Hepatocyte (in vitro differentiated cells): ENCODE results near the gene OLA1. TPM values are rescaled to one million over a fixed set of nuclear protein-coding genes. Genes with fewer than 3 reads are reported as not detected.

Source experiments
- DNase-seq: peaks from one replicate; pipeline ENCODE4 v3.0.0-alpha.2; 2016; ENCODE audit warnings: low spot score
- H2AFZ ChIP-seq: fragments of 200-600 bp; sonication (generic); 2 replicates; pipeline ENCODE4 v1.6.0; 2016; ENCODE audit warnings: antibody characterized with exemption, mild to moderate bottlenecking
- H3K27ac ChIP-seq: fragments of 200-600 bp; sonication (generic); 2 replicates; pipeline ENCODE4 v1.5.1; 2016; ENCODE audit warnings: mild to moderate bottlenecking
- H3K27me3 ChIP-seq: fragments of 200-600 bp; sonication (generic); 2 replicates; pipeline ENCODE4 v1.6.1; 2016
- H3K36me3 ChIP-seq: fragments of 200-600 bp; sonication (generic); replicated peaks from 2 replicates; pipeline ENCODE4 v1.5.1; 2016; ENCODE audit warnings: low read depth; ENCODE audit not compliant: insufficient read depth
- H3K4me1 ChIP-seq: fragments of 200-600 bp; sonication (generic); 2 replicates; pipeline ENCODE4 v1.5.1; 2016; ENCODE audit warnings: mild to moderate bottlenecking, moderate library complexity; ENCODE audit not compliant: insufficient read depth
- H3K4me2 ChIP-seq: fragments of 200-600 bp; sonication (generic); 2 replicates; pipeline ENCODE4 v1.6.0; 2016
- H3K4me3 ChIP-seq: fragments of 200-600 bp; sonication (generic); 2 replicates; pipeline ENCODE4 v1.5.1; 2016; ENCODE audit warnings: mild to moderate bottlenecking
- H3K79me2 ChIP-seq: fragments of 200-600 bp; sonication (generic); 2 replicates; pipeline ENCODE4 v1.6.0; 2017; ENCODE audit warnings: mild to moderate bottlenecking
- H3K9me2 ChIP-seq: fragments of 200-600 bp; sonication (generic); replicated peaks from 2 replicates; pipeline ENCODE4 v1.6.0; 2017; ENCODE audit warnings: mild to moderate bottlenecking; ENCODE audit not compliant: insufficient read depth
- H3K9me3 ChIP-seq: fragments of 200-600 bp; sonication (generic); 2 replicates; pipeline ENCODE4 v1.5.1; 2016; ENCODE audit warnings: low read depth, mild to moderate bottlenecking
- H4K20me1 ChIP-seq: fragments of 200-600 bp; sonication (generic); 2 replicates; pipeline ENCODE4 v1.6.0; 2016; ENCODE audit warnings: mild to moderate bottlenecking; ENCODE audit not compliant: insufficient read depth, poor library complexity, severe bottlenecking
- EZH2 ChIP-seq: fragments of 200-600 bp; sonication (generic); IDR thresholded peaks from 2 replicates; pipeline ENCODE4 v1.6.1; 2016; ENCODE audit warnings: antibody characterized with exemption, mild to moderate bottlenecking, borderline replicate concordance
- EZH2phosphoT487 ChIP-seq: fragments of 200-600 bp; sonication (generic); IDR thresholded peaks from one replicate; pipeline ENCODE4 v1.6.1; 2018; ENCODE audit warnings: antibody characterized with exemption, mild to moderate bottlenecking, low read depth, moderate library complexity; ENCODE audit not compliant: unreplicated experiment, severe bottlenecking
- WGBS: methylation state at CpG from one replicate; pipeline ENCODE4 v1.1.6; 2016; ENCODE audit warnings: low lambda C conversion rate; ENCODE audit errors: missing lambda C conversion rate; 5-methylcytosine and 5-hydroxymethylcytosine counted together
- polyA plus RNA-seq: library from polyadenylated mRNA; unstranded; fragments of >200 nt; fragmentation: Nextera tagmentation; extraction: Ambion mirVana; gene quantifications from 2 replicates; pipeline ENCODE4 v1.2.1, GENCODE V29; 2016
- total RNA-seq: library from RNA; depleted of rRNA; stranded (reverse); fragments of >200 nt; gene quantifications from 2 replicates; pipeline ENCODE4 v1.2.3, GENCODE V29; 2014
- TF ChIP-seq, protein P1 (sequence below): fragments of 200-600 bp; sonication (generic); IDR thresholded peaks from 2 replicates; pipeline ENCODE4 v1.5.1; 2016; ENCODE audit warnings: antibody characterized with exemption, mild to moderate bottlenecking; ENCODE audit not compliant: poor library complexity

OLA1 gene
- total and polyA plus RNA-seq, 2 experiments from 2014 or later, result 89.3 to 89.6 TPM

DNA sequence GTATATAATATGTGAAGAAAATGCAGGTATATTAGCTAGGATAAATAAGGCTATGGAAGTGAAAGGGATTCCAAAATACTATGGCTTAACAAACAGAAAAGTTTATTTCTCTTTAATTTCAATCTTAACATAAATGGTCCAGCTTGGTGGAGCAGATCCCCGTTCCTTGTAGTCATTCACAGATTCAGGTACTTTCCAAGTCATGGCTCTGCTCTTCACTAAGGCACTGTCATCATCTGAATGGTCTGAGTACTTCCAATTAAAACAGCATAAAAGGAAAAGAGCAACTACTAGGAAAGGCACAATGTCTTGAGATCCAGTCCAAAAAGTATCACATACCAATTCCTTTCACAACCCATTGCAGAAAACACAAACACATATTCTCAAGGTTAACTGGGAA is 63.4 kb downstream of the OLA1 start:
- H3K79me2 ChIP-seq, result peaks cover 51% of the 10 kb centered on the region
- H3K4me2 ChIP-seq, result no peak overlapping the region
- H3K27ac ChIP-seq, result no peak overlapping the region
- no peaks in the 10 kb centered on the region for H3K9me2 ChIP-seq
- H3K4me1 ChIP-seq, result no peaks in the 10 kb centered on the region
- DNase-seq, result no peak
- WGBS, result 95% methylated on average over 1 of the region's 1 CpG
- TF ChIP-seq EZH2 (no peak), EZH2phosphoT487 (no peak)
- TF ChIP-seq, protein P1, sequence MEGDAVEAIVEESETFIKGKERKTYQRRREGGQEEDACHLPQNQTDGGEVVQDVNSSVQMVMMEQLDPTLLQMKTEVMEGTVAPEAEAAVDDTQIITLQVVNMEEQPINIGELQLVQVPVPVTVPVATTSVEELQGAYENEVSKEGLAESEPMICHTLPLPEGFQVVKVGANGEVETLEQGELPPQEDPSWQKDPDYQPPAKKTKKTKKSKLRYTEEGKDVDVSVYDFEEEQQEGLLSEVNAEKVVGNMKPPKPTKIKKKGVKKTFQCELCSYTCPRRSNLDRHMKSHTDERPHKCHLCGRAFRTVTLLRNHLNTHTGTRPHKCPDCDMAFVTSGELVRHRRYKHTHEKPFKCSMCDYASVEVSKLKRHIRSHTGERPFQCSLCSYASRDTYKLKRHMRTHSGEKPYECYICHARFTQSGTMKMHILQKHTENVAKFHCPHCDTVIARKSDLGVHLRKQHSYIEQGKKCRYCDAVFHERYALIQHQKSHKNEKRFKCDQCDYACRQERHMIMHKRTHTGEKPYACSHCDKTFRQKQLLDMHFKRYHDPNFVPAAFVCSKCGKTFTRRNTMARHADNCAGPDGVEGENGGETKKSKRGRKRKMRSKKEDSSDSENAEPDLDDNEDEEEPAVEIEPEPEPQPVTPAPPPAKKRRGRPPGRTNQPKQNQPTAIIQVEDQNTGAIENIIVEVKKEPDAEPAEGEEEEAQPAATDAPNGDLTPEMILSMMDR, result no peak
- no peaks in the 10 kb centered on the region for H3K36me3 ChIP-seq
- H4K20me1 ChIP-seq, result no peaks in the 10 kb centered on the region
- no peaks in the 10 kb centered on the region for H3K27me3 ChIP-seq
- H2AFZ ChIP-seq, result no peak overlapping the region
- H3K9me3 ChIP-seq, result no peaks in the 10 kb centered on the region
- no peak overlapping the region for H3K4me3 ChIP-seq

DNA sequence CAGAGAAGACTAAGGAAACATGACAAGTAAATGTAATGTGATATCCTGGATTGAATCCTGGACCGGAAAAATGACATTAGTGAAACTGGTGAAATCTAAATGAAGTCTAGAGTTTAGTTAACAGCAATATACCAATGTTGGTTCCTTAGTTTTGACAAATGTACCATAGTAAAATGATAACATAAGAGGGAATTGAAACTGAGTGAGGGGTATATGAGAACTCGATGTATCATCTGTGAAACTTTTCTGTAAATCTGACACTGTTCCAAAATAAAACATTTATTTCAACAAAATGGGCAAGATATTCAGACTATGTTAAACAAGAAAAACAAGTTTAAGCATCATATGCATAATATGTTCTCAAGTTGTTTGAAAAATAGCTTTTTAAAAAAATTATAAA is 63.8 kb downstream of the OLA1 start:
- Histone ChIP-seq H3K9me2 (no peaks in the 10 kb centered on the region), H3K27me3 (no peaks in the 10 kb centered on the region)
- TF ChIP-seq EZH2 (no peak), EZH2phosphoT487 (no peak)
- TF ChIP-seq, protein P1, result no peak

DNA sequence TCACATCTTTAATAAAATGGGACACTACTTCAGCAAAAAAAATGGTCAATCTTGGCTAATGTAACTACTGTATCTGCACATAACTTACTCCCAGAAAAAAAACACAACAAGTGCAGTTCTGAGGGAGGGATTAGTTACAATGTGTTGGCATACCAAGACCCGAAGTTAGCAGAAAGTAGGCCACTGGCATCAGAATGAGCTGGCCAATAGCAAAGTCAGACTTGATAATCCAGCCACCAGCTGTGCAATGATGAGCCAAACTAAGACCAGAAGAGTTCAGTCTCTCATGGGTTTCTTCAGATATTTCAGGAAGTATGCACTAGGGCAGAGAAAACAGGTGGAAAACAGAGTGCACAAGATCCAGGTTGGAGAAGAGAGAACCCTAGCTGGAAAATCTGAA is 65.3 kb downstream of the OLA1 start:
- Histone ChIP-seq H2AFZ (no peak overlapping the region), H3K36me3 (no peaks in the 10 kb centered on the region), H3K9me3 (no peaks in the 10 kb centered on the region), H3K27ac (no peak overlapping the region), H3K4me1 (no peaks in the 10 kb centered on the region), H3K27me3 (no peaks in the 10 kb centered on the region), H3K79me2 (peaks cover 52% of the 10 kb centered on the region), H3K4me3 (no peak overlapping the region), H4K20me1 (no peaks in the 10 kb centered on the region), H3K9me2 (no peaks in the 10 kb centered on the region), H3K4me2 (no peak overlapping the region)
- TF ChIP-seq EZH2phosphoT487, result no peak
- WGBS, result 63% methylated on average over 1 of the region's 1 CpG
- DNase-seq, result no peak

More for the DNA sequence above, 63.8 kb downstream of the OLA1 start:
- no peaks in the 10 kb centered on the region for H3K4me1 ChIP-seq
- no peaks in the 10 kb centered on the region for H3K36me3 ChIP-seq
- 97% methylated on average over 2 of the region's 2 CpGs for WGBS
- no peak overlapping the region for H3K27ac ChIP-seq
- H2AFZ ChIP-seq, result no peak overlapping the region
- H4K20me1 ChIP-seq, result no peaks in the 10 kb centered on the region
- H3K79me2 ChIP-seq, result peaks cover 51% of the 10 kb centered on the region
- no peak for DNase-seq
- no peak overlapping the region for H3K4me2 ChIP-seq
- no peak overlapping the region for H3K4me3 ChIP-seq
- no peaks in the 10 kb centered on the region for H3K9me3 ChIP-seq

DNA sequence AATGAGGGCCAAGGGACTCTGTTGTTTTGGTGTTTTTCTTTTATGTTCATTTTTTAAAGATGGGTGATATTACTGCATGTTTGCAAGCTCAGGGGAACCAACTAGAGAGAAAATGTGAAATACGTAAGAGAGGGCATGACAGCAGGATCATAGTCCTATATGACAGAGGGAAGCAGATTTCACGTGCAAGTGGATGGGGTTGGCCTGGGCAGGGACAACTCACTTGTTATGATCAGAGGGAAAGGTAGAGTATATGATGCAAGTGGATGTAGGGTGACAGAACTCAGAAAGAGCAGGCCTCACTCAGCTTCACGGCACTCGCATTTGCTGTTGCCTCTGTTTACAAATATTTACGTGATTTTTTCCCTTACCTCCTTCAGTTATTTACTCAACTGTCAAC is 67.0 kb downstream of the OLA1 start:
- no peaks in the 10 kb centered on the region for H4K20me1 ChIP-seq
- no peaks in the 10 kb centered on the region for H3K27me3 ChIP-seq
- H3K79me2 ChIP-seq, result peaks cover 60% of the 10 kb centered on the region
- no peak overlapping the region for H3K27ac ChIP-seq
- H2AFZ ChIP-seq, result no peak overlapping the region
- H3K4me3 ChIP-seq, result no peak overlapping the region
- no peaks in the 10 kb centered on the region for H3K9me2 ChIP-seq
- DNase-seq, result no peak
- H3K9me3 ChIP-seq, result no peaks in the 10 kb centered on the region
- TF ChIP-seq, protein P1, result no peak
- TF ChIP-seq EZH2phosphoT487 (no peak), EZH2 (no peak)
- peaks cover 3% of the 10 kb centered on the region for H3K4me1 ChIP-seq
- no peak overlapping the region for H3K4me2 ChIP-seq
- WGBS, result 81% methylated on average over 5 of the region's 5 CpGs
- H3K36me3 ChIP-seq, result no peaks in the 10 kb centered on the region
